ENCODE data around the gene SEPTIN8.

GRCh38 chr5:132733499-132734148, 43.4 kb downstream of the SEPTIN8 start:
- TF ChIP-seq CTCF (conservative IDR thresholded peaks at IDR 0.05; ENCODE audit: low read length) (no peak), EZH2phosphoT487 (IDR thresholded peaks at IDR 0.05; ENCODE audit: borderline replicate concordance, low read depth, low read length) (no peak)
